HUES6 (cell line): ENCODE results near the gene MARS2.
"Not testable (repeated sequence)": the region's sequence is repeated elsewhere in the genome, so short reads cannot be mapped to it uniquely, and the experiment has no call there.

ENCODE experiments used
- H3K27ac ChIP-seq: 2 replicates; pipeline ENCODE4 v1.7.0; 2013; ENCODE audit warnings: low read depth, mild to moderate bottlenecking, low read length, inconsistent platforms
- H3K27me3 ChIP-seq: 2 replicates; pipeline ENCODE4 v1.6.1; 2013; ENCODE audit warnings: low read length; ENCODE audit not compliant: control insufficient read depth, insufficient read depth
- H3K36me3 ChIP-seq: 2 replicates; pipeline ENCODE4 v1.6.1; 2013; ENCODE audit warnings: low read length; ENCODE audit not compliant: control insufficient read depth, insufficient read depth
- H3K4me1 ChIP-seq: 2 replicates; pipeline ENCODE4 v1.6.1; 2013; ENCODE audit warnings: low read length; ENCODE audit not compliant: control insufficient read depth, insufficient read depth
- H3K4me3 ChIP-seq: 2 replicates; pipeline ENCODE4 v1.5.1; 2013; ENCODE audit warnings: low read depth, low read length
- H3K9ac ChIP-seq: one replicate; pipeline ENCODE4 v1.6.1; 2013; ENCODE audit warnings: mild to moderate bottlenecking, low read length
- H3K9me3 ChIP-seq: 2 replicates; pipeline ENCODE4 v1.6.1; 2013; ENCODE audit warnings: low read depth, low read length; ENCODE audit not compliant: control insufficient read depth, insufficient read depth

Gene MARS2

DNA sequence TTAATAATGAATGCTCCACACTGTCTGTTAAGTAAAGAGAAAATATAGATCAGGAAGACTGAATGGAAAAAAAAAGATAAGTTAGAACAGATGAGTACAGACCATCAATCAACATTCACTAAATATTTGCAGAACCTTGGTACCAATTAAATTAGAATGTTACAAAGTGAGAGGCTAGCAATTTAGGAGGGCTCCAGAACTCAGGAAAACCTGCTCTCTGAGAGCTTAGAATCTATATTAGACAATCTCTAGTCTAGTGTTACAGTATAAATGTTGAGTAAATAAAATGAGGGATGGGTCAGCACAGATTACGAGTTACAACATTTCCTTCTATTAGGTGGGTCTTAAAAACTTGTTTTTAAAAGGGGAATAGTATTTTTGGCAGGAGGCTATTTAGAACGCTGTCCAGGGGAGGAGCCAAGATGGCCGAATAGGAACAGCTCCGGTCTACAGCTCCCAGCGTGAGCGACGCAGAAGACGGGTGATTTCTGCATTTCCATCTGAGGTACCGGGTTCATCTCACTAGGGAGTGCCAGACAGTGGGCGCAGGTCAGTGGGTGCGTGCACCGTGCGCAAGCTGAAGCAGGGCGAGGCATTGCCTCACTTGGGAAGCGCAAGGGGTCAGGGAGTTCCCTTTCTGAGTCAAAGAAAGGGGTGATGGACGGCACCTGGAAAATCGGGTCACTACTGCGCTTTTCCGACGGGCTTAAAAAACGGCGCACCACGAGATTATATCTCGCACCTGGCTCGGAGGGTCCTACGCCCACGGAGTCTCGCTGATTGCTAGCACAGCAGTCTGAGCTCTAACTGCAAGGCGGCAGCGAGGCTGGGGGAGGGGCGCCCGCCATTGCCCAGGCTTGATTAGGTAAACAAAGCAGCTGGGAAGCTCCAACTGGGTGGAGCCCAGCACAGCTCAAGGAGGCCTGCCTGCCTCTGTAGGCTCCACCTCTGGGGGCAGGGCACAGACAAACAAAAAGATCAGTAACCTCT lies 23.7 kb downstream of the MARS2 start:
- H3K4me1 ChIP-seq, H3K27me3 ChIP-seq, H3K36me3 ChIP-seq, H3K9me3 ChIP-seq, H3K27ac ChIP-seq: not testable (repeated sequence)
- Histone ChIP-seq H3K4me3 (peak overlapping the region; percentile 37; the same call in 1 of the 2 replicates), H3K9ac (peak overlapping the region; percentile 16)

DNA sequence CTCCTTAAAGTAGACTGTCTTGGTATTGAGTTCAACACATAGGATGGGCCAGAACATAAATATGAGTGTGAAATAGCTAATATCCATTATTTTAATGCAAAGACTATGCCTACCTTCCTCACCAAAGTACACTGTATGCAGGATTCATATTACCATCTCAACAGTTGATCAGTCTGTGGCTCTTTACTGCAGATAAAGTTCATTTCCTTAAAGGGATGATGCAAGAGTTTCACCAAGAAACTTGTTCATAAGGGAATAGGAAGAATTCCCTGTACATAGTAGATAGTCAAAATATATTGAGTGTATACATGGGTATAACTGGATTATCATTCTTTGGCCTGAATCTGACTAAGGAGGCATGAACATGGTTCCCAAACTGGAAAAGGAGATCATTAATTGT lies 35.0 kb downstream of the MARS2 start:
- Histone ChIP-seq H3K27ac (no peak overlapping the region), H3K4me1 (no peaks in the 10 kb centered on the region), H3K27me3 (no peaks in the 10 kb centered on the region), H3K9me3 (no peaks in the 10 kb centered on the region), H3K4me3 (no peak overlapping the region), H3K36me3 (no peaks in the 10 kb centered on the region), H3K9ac (no peak overlapping the region)
